NCI-H1417 treated with DMSO at 0.1 percent for 48 hours (cell line): ENCODE measurements around the gene MIDN.
"Not testable (repeated sequence)": the region's sequence is repeated elsewhere in the genome, so short reads cannot be mapped to it uniquely, and the experiment has no call there.

ENCODE experiments used
- DNase-seq: peaks from one replicate; lab custom pipeline; 2025; lab: John Stamatoyannopoulos, UW

The MIDN gene

GRCh38 chr19:1295169-1296012 lies 47.0 kb downstream of the MIDN start:
- DNase-seq: no peak

DNA sequence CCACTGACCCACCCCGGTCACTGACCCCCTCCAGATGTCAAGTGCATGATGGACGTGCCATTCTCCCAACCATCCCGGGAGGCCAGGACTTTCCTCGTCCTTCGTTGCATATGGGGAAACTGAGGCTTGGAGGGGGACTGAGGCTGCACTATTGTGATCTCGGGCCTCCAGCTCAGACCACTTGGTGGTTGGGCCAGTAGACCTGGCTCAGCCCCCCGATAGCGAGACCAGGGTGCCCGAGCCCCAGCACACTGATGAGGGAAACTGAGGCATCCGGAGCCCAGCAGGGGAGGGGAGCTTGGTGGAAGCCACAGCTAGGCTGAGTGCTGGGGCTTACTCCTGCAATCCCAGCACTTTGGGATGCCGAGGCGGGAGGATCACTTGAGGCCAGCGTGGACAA lies 47.7 kb downstream of the MIDN start:
- DNase-seq: no peak

DNA sequence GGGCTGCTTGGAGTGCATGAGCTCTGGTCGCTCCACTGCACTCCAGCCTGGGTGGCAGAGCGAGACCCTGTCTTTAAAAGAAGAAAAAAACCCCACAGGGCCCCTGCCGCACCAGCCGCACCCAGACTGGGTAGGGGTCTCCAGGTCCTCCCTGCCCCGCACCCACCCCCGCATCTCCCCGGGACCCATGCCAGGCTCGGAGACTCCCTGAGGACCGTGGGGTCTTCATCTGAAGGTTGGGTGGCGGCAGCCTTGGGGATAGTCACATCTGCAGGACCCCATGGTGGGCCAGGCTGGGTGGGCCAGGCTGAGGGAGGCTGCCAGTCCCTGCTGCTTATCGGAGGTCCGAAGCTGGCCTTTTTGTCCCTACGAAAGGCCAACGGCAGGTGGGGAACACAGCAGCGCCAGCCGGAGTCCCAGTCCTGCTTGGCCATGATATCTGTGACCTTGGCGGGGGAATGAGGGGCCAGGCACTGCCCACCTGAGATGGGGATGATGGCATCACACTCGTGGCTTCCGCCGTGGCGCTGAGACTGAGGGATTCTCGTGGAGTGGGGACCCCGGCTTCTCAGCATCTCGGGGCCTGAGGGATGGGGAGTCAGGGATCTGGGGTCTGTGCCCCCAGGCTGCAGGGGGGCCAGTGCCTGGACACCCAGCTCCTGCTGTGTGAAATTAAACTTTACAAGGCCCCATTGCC lies 48.3 kb downstream of the MIDN start:
- no peak for DNase-seq

GRCh38 chr19:1298235-1298634 lies 49.9 kb downstream of the MIDN start:
- DNase-seq: no peak

DNA sequence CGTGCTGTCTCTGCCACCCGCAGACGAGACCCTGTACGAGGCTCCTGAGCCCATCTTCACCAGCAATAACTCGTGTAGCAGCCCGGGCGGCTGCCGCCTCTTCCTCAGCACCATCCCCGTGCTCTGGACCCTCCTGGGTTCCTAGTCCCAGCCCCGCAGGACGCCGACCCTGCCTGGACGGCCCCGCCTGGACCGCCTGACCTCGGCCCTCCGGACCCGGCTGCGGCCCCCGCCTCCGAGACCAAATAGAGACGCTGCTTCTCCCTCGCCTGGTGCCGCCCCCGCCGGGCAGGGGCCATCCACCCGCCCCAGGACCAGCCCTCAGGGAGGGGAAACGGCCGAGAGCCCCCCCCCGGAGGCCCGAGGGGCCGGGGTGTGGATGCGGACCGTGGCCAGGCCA lies 51.4 kb downstream of the MIDN start:
- no peak for DNase-seq

DNA sequence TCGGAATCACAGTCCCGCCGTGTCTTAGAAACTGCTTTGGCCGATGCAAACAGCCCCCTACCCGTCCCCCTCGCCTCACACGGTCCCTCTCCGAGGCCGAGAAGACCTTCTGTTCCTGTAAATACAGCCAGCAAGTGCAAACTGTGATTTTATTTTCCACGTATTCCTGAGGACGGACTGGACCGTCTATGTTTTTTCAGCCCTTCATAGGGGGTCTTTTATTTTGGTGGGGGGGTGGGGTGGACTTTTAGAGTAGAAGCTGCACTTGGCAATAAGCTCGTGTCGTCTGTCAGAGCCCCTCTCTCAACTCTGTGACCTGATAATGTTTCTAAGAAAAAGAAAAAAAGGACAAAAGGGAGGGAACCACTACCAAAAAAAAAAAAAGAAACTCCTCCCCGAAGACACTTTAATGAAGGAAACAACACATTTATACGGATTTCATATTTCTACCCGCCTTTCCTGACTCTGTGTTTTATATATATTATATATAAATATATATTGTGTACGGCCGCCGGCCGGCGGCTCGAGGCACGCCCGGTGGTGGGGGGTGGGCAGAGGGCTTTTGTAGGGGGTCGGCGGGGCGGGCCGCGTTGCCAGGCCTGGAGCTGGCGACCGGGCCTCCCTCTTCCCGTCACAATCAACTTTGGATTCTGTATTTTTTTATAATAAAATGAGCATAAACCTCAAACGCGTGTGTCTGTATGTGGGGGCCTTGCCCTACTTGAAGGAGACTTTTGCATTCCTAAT lies 52.5 kb downstream of the MIDN start:
- DNase-seq: no peak

DNA sequence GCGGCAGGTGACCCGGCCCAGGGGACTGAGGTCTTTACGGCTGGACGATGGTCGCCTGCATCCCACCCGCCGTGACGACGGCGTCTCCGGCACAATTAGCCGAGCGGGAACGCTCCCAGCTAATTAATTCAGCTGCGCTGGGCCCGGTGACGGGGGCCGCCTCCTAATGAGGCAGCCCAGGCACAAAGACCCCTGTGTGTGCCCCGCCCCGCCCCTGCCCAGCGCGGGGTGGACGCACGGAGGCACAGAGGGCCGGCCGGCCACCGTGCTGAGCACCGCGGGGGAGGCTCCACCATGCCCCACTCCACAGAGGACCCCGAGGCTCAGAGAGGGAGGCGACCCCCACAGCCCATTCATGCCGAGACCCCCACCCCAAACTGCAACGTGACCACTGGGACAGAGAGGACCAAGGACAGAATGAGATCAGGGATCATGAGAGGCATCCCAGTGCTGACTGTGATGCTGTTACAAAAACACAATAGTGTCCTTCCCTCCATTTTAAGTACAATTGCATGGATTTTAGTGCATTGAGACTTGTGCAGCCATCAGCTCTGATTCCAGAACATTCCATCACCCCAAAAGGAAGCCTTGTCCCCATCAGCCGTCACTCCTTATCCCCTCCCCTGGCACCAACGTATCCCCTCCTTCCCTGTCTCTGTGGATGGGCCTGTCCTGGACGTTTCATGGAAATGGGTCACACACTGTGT lies 54.3 kb downstream of the MIDN start:
- no peak for DNase-seq

GRCh38 chr19:1304197-1304924 lies 56.0 kb downstream of the MIDN start:
- no peak for DNase-seq

DNA sequence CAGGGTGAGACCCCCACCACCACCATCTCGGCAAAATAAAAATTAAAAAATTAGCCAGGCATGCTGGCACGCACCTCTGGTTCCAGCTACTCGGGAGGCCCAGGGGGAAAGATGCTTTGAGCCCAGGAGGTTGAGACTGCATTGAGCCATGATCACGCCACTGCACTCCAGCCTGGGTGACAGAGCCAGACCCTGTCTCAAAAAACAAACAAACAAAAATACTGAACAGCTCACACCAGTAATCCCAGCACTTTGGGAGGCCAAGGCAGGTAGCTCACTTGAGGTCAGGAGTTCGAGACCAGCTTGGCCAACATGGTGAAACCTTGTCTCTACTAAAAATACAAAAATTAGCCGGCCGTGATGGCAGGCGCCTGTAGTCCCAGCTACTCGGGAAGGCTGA lies 57.0 kb downstream of the MIDN start:
- DNase-seq: not testable (repeated sequence)

DNA sequence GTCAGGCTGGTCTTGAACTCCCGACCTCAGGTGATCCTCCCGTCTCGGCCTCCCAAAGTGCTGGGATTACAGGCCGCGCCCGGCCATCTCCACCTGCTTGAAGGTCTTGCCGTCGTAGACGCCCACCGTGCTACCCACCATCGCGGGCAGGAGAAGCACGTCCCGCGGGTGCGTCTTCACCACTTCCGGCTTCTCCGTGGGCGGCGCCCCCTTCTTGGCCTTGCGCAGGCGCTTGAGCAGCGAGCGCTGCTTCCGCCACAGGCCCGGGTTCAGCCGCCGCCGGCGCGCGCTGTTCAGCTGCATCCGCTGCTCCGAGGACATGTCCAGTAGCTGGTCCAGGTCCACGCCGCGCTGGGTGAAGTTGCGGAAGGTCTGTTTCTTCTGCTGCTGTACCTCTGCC lies 58.9 kb downstream of the MIDN start:
- DNase-seq: no peak

DNA sequence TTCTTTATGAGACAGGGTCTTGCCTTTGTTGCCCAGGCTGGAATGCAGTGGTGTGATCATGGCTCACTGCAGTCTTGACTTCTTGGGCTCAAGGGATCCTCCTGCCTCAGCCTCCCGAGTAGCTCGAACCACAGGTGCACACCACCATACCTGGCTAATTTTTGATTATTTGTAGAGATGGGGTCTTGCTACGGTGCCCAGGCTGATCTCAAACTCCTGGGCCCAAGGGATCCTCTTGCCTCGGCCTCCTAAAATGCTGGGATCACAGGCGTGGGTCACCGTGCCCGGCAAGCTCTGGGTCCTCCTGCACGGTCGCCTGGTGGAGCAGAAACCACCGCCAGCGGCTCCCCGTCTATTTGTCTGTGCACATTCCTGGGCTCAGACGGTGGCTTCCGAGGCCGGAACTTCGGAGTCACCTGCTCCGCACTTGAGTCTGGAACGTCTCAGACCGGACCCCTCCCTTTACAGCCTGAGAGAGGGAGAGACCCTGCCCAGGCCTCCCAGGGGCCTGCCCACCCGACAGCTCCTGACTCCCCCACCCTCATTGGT lies 59.4 kb downstream of the MIDN start:
- DNase-seq: no peak

DNA sequence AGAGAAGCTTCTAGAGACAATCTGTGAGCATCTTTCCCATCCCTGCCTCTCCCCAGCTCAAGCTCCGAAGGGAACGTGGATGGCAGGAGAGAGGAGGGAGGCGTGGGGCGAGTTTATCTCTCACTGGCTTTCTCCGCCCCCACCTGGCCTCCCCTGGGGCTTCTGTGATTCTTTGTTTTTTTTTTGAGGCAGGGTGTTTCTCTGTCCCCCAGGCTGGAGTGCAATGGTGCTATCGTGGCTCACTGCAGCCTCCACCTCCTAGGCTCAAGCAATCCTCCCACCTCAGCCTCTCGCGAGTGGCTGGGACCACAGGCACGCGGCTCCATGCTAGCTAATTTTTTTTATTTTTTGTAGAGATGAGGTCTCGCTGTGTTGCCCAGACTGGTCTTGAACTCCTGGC lies 60.3 kb downstream of the MIDN start:
- no peak for DNase-seq
